Cardiac muscle cell (in vitro differentiated cells and primary cell): Measurements from ENCODE around the gene DAAM1. TPM values are rescaled to one million over a fixed set of nuclear protein-coding genes. Genes with fewer than 3 reads are reported as not detected.

Experiments used
- DNase-seq, 2 donors: peaks; one replicate each; pipeline versions ENCODE4 v3.0.0 to v3.0.0-alpha.2; 2010 to 2017; ENCODE audit warnings: low read depth in 1 of 2, low spot score in 1 of 2
- H3K27ac ChIP-seq: fragments of 200-600 bp; sonication (generic); 2 replicates; pipeline ENCODE4 v1.5.1; 2016
- H3K27me3 ChIP-seq: fragments of 200-600 bp; sonication (generic); 2 replicates; pipeline ENCODE4 v1.6.0; 2016; ENCODE audit warnings: control low read depth
- H3K36me3 ChIP-seq: fragments of 200-600 bp; sonication (generic); 2 replicates; pipeline ENCODE4 v1.5.1; 2016; ENCODE audit warnings: control low read depth
- H3K4me1 ChIP-seq: fragments of 200-600 bp; sonication (generic); 2 replicates; pipeline ENCODE4 v1.8.1; 2017; ENCODE audit warnings: low read depth, mild to moderate bottlenecking, mixed run types
- H3K4me3 ChIP-seq: fragments of 200-600 bp; sonication (generic); 2 replicates; pipeline ENCODE4 v1.5.1; 2016; ENCODE audit warnings: mild to moderate bottlenecking
- H3K9me3 ChIP-seq: fragments of 200-600 bp; sonication (generic); 2 replicates; pipeline ENCODE4 v1.5.1; 2017; ENCODE audit warnings: low read depth, mild to moderate bottlenecking, control low read depth
- CTCF ChIP-seq: IDR thresholded peaks from 2 replicates; pipeline ENCODE4 v1.5.1; 2012; ENCODE audit warnings: low read depth, mild to moderate bottlenecking, low read length
- polyA plus RNA-seq: library from polyadenylated mRNA; unstranded; fragments of >200 nt; fragmentation: Nextera tagmentation; extraction: Ambion mirVana; gene quantifications from 2 replicates; pipeline ENCODE4 v1.2.1, GENCODE V29; 2016
- total RNA-seq: library from RNA; depleted of rRNA; stranded (reverse); fragments of >200 nt; gene quantifications from 2 replicates; pipeline ENCODE4 v1.2.3, GENCODE V29; 2016

The DAAM1 gene
- total and polyA plus RNA-seq, 2 experiments from 2014 or later = 33.9 to 34.2 TPM

DNA sequence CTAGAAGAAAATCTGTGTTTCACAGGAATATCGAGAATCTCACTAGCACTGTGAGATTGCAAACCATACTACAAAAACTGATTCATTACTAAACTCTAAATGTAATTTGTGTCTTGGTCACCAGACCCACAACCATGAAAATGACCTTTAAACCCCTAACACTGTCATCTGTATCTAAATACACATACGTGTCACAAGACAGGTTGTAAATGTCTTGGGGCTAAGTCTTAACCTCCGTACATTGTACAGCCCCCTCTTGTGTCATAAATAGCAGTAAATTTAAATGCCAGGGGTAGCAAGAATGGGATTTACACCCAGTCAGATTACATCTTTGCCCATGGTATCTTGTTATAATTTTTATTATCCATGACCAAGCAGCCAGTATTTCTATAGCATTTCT lies 159.4 kb downstream of the DAAM1 start:
- no peak for TF ChIP-seq CTCF

DNA sequence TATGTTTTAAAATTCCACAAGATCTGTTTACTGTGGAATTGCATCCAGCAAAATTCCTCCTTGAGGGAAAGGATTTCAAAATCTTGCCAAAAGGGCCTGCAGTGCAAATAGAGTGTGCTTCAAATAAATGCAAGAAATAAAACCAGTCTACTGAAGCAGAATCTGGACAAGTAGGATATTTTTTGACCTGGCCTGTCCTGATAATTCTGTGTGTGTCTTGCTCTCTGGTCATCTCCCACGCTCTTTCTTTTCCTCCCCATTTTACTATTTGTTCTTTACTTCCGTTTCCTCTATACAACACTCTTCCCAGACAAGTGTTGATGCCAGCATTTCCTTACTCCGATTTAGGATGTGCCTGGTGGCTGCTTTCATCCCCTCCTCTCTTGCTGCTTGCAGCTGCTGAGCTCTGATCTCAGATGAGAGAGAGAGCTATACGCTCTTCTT lies 160.8 kb downstream of the DAAM1 start:
- no peak overlapping the region for H3K27ac ChIP-seq
- H3K4me3 ChIP-seq = no peak overlapping the region
- TF ChIP-seq CTCF = no peak
- no peak for DNase-seq
- H3K36me3 ChIP-seq = peaks cover 14% of the 10 kb centered on the region
- H3K4me1 ChIP-seq = peaks cover 11% of the 10 kb centered on the region
- H3K9me3 ChIP-seq = no peaks in the 10 kb centered on the region
- no peaks in the 10 kb centered on the region for H3K27me3 ChIP-seq

More for the DNA sequence above, 159.4 kb downstream of the DAAM1 start:
- Histone ChIP-seq H3K27ac (no peak overlapping the region), H3K36me3 (peaks cover 14% of the 10 kb centered on the region), H3K4me1 (peaks cover 25% of the 10 kb centered on the region), H3K9me3 (no peaks in the 10 kb centered on the region), H3K27me3 (no peaks in the 10 kb centered on the region), H3K4me3 (no peak overlapping the region)
- no peak for DNase-seq

DNA sequence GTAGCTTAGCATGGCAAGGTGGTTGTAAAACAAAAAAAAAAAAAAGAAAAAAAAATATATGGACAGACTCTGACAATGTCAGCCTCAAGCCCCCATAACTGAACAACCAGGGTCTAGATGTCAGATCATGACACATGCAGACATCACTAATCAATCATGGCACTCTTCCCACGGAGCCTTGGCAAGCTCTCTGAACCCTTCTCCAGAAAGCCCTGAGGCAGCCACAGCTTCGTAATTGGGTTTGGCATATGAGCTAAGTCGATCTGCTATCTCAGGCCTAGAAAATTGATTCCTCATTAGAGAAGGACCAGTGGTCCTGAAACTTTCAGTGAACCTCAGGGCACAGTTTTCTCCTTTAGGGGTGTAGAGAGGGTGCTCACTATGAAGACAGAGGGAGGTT lies 164.5 kb downstream of the DAAM1 start:
- no peak for DNase-seq
- Histone ChIP-seq H3K36me3 (peaks cover 11% of the 10 kb centered on the region), H3K9me3 (no peaks in the 10 kb centered on the region)

GRCh38 chr14:59354666-59355065 lies 166.2 kb downstream of the DAAM1 start:
- H3K4me3 ChIP-seq = no peak overlapping the region
- DNase-seq = peak in 1 of 2 donors; percentile 51
- no peak for TF ChIP-seq CTCF
- peak overlapping the region; percentile 62 for H3K27ac ChIP-seq
- H3K9me3 ChIP-seq = no peaks in the 10 kb centered on the region
- H3K36me3 ChIP-seq = peaks cover 6% of the 10 kb centered on the region
- H3K27me3 ChIP-seq = no peaks in the 10 kb centered on the region
- peaks cover 34% of the 10 kb centered on the region for H3K4me1 ChIP-seq

More for the DNA sequence above, 164.5 kb downstream of the DAAM1 start:
- no peak overlapping the region for H3K4me3 ChIP-seq
- no peaks in the 10 kb centered on the region for H3K27me3 ChIP-seq
- H3K27ac ChIP-seq = no peak overlapping the region
- no peak for TF ChIP-seq CTCF
- peaks cover 20% of the 10 kb centered on the region for H3K4me1 ChIP-seq

DNA sequence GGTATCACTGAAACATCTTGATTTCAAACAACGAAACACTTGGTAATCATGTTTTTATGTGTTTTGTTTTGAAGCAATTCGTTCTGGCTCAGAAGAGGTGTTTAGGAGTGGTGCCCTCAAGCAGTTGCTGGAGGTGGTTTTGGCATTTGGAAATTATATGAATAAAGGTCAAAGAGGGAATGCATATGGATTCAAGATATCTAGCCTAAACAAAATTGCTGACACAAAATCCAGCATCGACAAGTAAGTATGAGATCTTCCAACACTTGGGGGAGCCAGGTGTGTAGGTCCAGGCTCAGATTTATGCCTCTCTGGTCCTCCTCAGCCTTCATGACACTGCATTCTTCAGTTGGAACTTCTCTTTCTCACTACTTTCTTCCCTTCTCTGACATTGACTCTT lies 166.6 kb downstream of the DAAM1 start:
- TF ChIP-seq CTCF = no peak
- H3K4me1 ChIP-seq = peaks cover 38% of the 10 kb centered on the region
- H3K9me3 ChIP-seq = no peaks in the 10 kb centered on the region
- H3K36me3 ChIP-seq = peaks cover 6% of the 10 kb centered on the region
- no peak overlapping the region for H3K4me3 ChIP-seq
- no peak for DNase-seq
- peak overlapping the region; percentile 62 for H3K27ac ChIP-seq
- H3K27me3 ChIP-seq = no peaks in the 10 kb centered on the region

DNA sequence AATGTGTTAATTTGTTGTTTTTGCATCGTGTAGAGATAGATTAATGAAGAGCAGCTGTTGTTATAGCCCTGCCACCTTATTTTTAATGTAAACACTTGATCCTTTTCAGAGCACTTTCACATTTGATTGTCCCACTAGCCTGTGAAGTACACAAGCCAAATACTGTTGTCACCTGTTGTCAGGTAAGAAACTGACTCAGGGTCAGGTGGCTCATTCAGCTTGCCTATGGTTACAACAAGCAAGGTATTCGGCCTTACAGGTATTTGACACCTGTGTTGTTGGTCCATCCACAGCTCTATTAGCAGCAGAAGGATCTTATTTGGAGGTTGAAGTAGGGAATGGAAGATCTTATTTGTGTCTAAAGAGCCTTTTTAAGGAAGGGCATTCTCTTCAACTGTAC lies 167.8 kb downstream of the DAAM1 start:
- DNase-seq = no peak
- TF ChIP-seq CTCF = no peak
- Histone ChIP-seq H3K4me1 (peaks cover 51% of the 10 kb centered on the region), H3K36me3 (peaks cover 6% of the 10 kb centered on the region), H3K4me3 (no peak overlapping the region), H3K9me3 (no peaks in the 10 kb centered on the region), H3K27ac (peak overlapping the region; percentile 100), H3K27me3 (no peaks in the 10 kb centered on the region)
